Measurements from ENCODE around the gene VDAC1.

GRCh38 chr5:134026521-134027287, 21.9 kb upstream of the VDAC1 start:
- TF ChIP-seq, protein P1, sequence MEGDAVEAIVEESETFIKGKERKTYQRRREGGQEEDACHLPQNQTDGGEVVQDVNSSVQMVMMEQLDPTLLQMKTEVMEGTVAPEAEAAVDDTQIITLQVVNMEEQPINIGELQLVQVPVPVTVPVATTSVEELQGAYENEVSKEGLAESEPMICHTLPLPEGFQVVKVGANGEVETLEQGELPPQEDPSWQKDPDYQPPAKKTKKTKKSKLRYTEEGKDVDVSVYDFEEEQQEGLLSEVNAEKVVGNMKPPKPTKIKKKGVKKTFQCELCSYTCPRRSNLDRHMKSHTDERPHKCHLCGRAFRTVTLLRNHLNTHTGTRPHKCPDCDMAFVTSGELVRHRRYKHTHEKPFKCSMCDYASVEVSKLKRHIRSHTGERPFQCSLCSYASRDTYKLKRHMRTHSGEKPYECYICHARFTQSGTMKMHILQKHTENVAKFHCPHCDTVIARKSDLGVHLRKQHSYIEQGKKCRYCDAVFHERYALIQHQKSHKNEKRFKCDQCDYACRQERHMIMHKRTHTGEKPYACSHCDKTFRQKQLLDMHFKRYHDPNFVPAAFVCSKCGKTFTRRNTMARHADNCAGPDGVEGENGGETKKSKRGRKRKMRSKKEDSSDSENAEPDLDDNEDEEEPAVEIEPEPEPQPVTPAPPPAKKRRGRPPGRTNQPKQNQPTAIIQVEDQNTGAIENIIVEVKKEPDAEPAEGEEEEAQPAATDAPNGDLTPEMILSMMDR (IDR thresholded peaks at IDR 0.05) = no peak
- TF ChIP-seq EP300 (IDR thresholded peaks at IDR 0.05) = no peak
